Measurements from ENCODE around the gene ITIH3. TPM values are rescaled to one million over a fixed set of nuclear protein-coding genes. Genes with fewer than 3 reads are reported as not detected.

Gene ITIH3
- not detected in 2 replicates for total RNA-seq

GRCh38 chr3:52794612-52795099 lies at the start of gene ITIH3:
Gene ITIH3, plus strand, starts transcription at chr3:52794796. Its CDS starts 8 bp downstream, at chr3:52794804.

GRCh38 chr3:52770496-52771333 lies 23.9 kb upstream of the ITIH3 start, which contains the start of gene NEK4:
Gene NEK4, minus strand, starts transcription at chr3:52770940. Its CDS starts 194 bp downstream, at chr3:52770746.

GRCh38 chr3:52777127-52777958 lies 17.3 kb upstream of the ITIH3 start, which contains the start of gene ITIH1:
Gene ITIH1, plus strand, starts transcription at chr3:52777599. Its CDS starts 17 bp downstream, at chr3:52777616.

GRCh38 chr3:52830535-52831258 lies 36.1 kb downstream of the ITIH3 start, which contains the start of gene ITIH4:
Gene ITIH4, minus strand, starts transcription at chr3:52830672. Its CDS starts 30 bp downstream, at chr3:52830642.

GRCh38 chr3:52834871-52835501 lies 40.4 kb downstream of the ITIH3 start, which contains the start of gene MUSTN1:
Gene MUSTN1, minus strand, starts transcription at chr3:52835019. Its CDS starts 71 bp downstream, at chr3:52834948.

Other genes with a start within 250 kb of the ITIH3 start
- 20.4 and 33.0 TPM in 2 replicates for gene PBRM1, start 108.9 kb upstream of the ITIH3 start, total RNA-seq
- gene GNL3, start 108.8 kb upstream of the ITIH3 start, total RNA-seq: 68.1 and 106 TPM in 2 replicates
- 58.9 and 70.5 TPM in 2 replicates for gene GLT8D1, start 89.0 kb upstream of the ITIH3 start, total RNA-seq
- 145 and 216 TPM in 2 replicates for gene SPCS1, start 88.7 kb upstream of the ITIH3 start, total RNA-seq
- gene NEK4, start 23.9 kb upstream of the ITIH3 start, total RNA-seq: 11.9 and 15.1 TPM in 2 replicates
- not detected in 2 replicates for gene ITIH1, start 17.2 kb upstream of the ITIH3 start, total RNA-seq
- 1.2 and 1.7 TPM in 2 replicates for gene ITIH4, start 35.9 kb downstream of the ITIH3 start, total RNA-seq
- 1.6 TPM in 1 of 2 replicates, not detected in the other for gene MUSTN1, start 40.2 kb downstream of the ITIH3 start, total RNA-seq
- gene STIMATE, start 102.8 kb downstream of the ITIH3 start, total RNA-seq: 10.9 and 20.8 TPM in 2 replicates